HCT116 (cell line): ENCODE data around the gene RPE65. TPM values are rescaled to one million over a fixed set of nuclear protein-coding genes. Genes with fewer than 3 reads are reported as not detected.

Source experiments
- ATAC-seq: fragments of 200-7000 bp; cut with Tn5 transposase; 2 replicates; pipeline ENCODE4 v1.9.1; 2020; ENCODE audit warnings: mild to moderate bottlenecking, moderate library complexity
- BruUV-seq: library from RNA; stranded (reverse); fragments of 400-500 nt; replicated peaks from 2 replicates; lab custom pipeline; 2021; lab: Mats Ljungman, UMichigan
- CTCF ChIA-PET: fragments of 300-600 bp; sonication (Branson Sonifier 250); formaldehyde crosslinking; loops from one replicate; lab custom pipeline; 2021; ENCODE audit warnings: antibody characterized with exemption; lab: Charles Lee
- POLR2A ChIA-PET: fragments of 300-600, 350-600 bp; sonication (Branson Sonifier 250); formaldehyde crosslinking; loops from one replicate; lab custom pipeline; 2021; ENCODE audit warnings: antibody characterized with exemption; lab: Charles Lee
- RAD21 ChIA-PET, 2 experiments: fragments of 300-600 bp; sonication (Branson Sonifier 250); formaldehyde crosslinking; loops; one replicate each; lab custom pipeline; 2023; ENCODE audit warnings: low total read pairs in 2 of 2; ENCODE audit not compliant: uncharacterized antibody in 2 of 2, unreplicated experiment in 2 of 2, low non-redundant PET in 1 of 2; lab: Charles Lee
- DNase-seq: peaks from one replicate; pipeline ENCODE4 v3.0.0-alpha.2; 2010; ENCODE audit warnings: low read depth, low spot score
- H2AFZ ChIP-seq: fragments of 200-600 bp; shearing (Covaris generic), sonication (generic); 2 replicates; pipeline ENCODE4 v1.6.1; 2017; ENCODE audit warnings: low read depth, mixed run types, mixed read lengths, antibody characterized with exemption, low read length; ENCODE audit not compliant: poor library complexity, severe bottlenecking
- H3K27ac ChIP-seq: 2 replicates; pipeline ENCODE4 v1.5.1; 2012; ENCODE audit warnings: low read depth, low read length
- H3K27me3 ChIP-seq: fragments of 200-600 bp; sonication (generic); 2 replicates; pipeline ENCODE4 v1.6.1; 2016; ENCODE audit warnings: mixed run types, low read length, mixed read lengths; ENCODE audit not compliant: insufficient read depth
- H3K36me3 ChIP-seq, 2 experiments: fragments of 200-500 bp in 1 of 2; fragments of 200-600 bp in 1 of 2; sonication (Bioruptor generic) in 1 of 2; sonication (generic) in 1 of 2; 2 replicates each; pipeline versions ENCODE4 v1.5.1 to v1.6.1; 2014 to 2016; ENCODE audit warnings: low read length in 2 of 2, inconsistent platforms in 1 of 2, mixed read lengths in 1 of 2, mixed run types in 1 of 2; ENCODE audit not compliant: insufficient read depth in 2 of 2, control insufficient read depth in 1 of 2
- H3K4me1 ChIP-seq, 2 experiments: fragments of 200-600 bp in 1 of 2; sonication (generic) in 1 of 2; 2 replicates each; pipeline versions ENCODE4 v1.5.1 to v1.6.1; 2012 to 2017; ENCODE audit warnings: low read length in 2 of 2, inconsistent platforms in 1 of 2, mild to moderate bottlenecking in 1 of 2, mixed read lengths in 1 of 2, mixed run types in 1 of 2, moderate library complexity in 1 of 2; ENCODE audit not compliant: insufficient read depth in 2 of 2, control insufficient read depth in 1 of 2
- H3K4me2 ChIP-seq: fragments of 200-600 bp; sonication (generic); 2 replicates; pipeline ENCODE4 v1.6.1; 2017; ENCODE audit warnings: mixed run types, low read length, mixed read lengths
- H3K4me3 ChIP-seq, 2 experiments: fragments of 200-600 bp in 1 of 2; sonication (generic) in 1 of 2; replicated peaks in 1 of 2; 2 replicates each; pipeline ENCODE4 v1.5.1; 2011 to 2016; ENCODE audit warnings: low read length in 2 of 2, control low read depth in 1 of 2, low read depth in 1 of 2, mild to moderate bottlenecking in 1 of 2, mixed read lengths in 1 of 2, mixed run types in 1 of 2
- H3K79me2 ChIP-seq: fragments of 200-600 bp; sonication (generic); 2 replicates; pipeline ENCODE4 v1.6.1; 2017; ENCODE audit warnings: mild to moderate bottlenecking, mixed run types, low read length, moderate library complexity, mixed read lengths; ENCODE audit not compliant: insufficient read depth
- H3K9ac ChIP-seq: fragments of 200-600 bp; sonication (generic); 2 replicates; pipeline ENCODE4 v1.6.1; 2016; ENCODE audit warnings: low read length, mixed read lengths
- H3K9me2 ChIP-seq: fragments of 200-600 bp; sonication (generic), shearing (Covaris generic); 2 replicates; pipeline ENCODE4 v1.6.1; 2017; ENCODE audit warnings: mixed run types, mild to moderate bottlenecking, moderate library complexity; ENCODE audit not compliant: insufficient read depth
- H3K9me3 ChIP-seq, 2 experiments: fragments of 200-500 bp in 1 of 2; fragments of 200-600 bp in 1 of 2; sonication (Bioruptor generic) in 1 of 2; sonication (generic) in 1 of 2; 2 replicates each; pipeline ENCODE4 v1.6.1; 2014 to 2017; ENCODE audit warnings: low read length in 2 of 2, mixed read lengths in 2 of 2, inconsistent platforms in 1 of 2, low read depth in 1 of 2, mild to moderate bottlenecking in 1 of 2, mixed run types in 1 of 2, moderate library complexity in 1 of 2; ENCODE audit not compliant: control insufficient read depth in 1 of 2, insufficient read depth in 1 of 2
- H4K20me1 ChIP-seq: fragments of 200-600 bp; sonication (generic), shearing (Covaris generic); 2 replicates; pipeline ENCODE4 v1.6.1; 2017; ENCODE audit warnings: mixed run types, mild to moderate bottlenecking, moderate library complexity; ENCODE audit not compliant: insufficient read depth
- CBX3 ChIP-seq: IDR thresholded peaks from 2 replicates; pipeline ENCODE4 v1.6.1; 2012; ENCODE audit warnings: low read depth
- CTCF ChIP-seq, 3 experiments: fragments of 200-600 bp in 1 of 3; sonication (generic) in 1 of 3; IDR thresholded peaks in 2 of 3; conservative IDR thresholded peaks in 1 of 3; 2 replicates each; pipeline ENCODE4 v1.5.1; 2012 to 2017; ENCODE audit warnings: low read depth in 2 of 3, low read length in 2 of 3, antibody characterized with exemption in 1 of 3, borderline replicate concordance in 1 of 3, control low read depth in 1 of 3, mild to moderate bottlenecking in 1 of 3, mixed read lengths in 1 of 3, mixed run types in 1 of 3, moderate library complexity in 1 of 3; ENCODE audit not compliant: insufficient read depth in 1 of 3
- FOSL1 ChIP-seq: IDR thresholded peaks from 2 replicates; pipeline ENCODE4 v1.6.1; 2012; ENCODE audit warnings: low read depth
- JUND ChIP-seq: IDR thresholded peaks from 2 replicates; pipeline ENCODE4 v1.6.1; 2012
- POLR2A ChIP-seq: IDR thresholded peaks from 2 replicates; pipeline ENCODE4 v1.7.0; 2011; ENCODE audit warnings: borderline replicate concordance; ENCODE audit not compliant: insufficient read depth, insufficient read length; ENCODE audit errors: extremely low read depth
- POLR2AphosphoS5 ChIP-seq: IDR thresholded peaks from 2 replicates; pipeline ENCODE4 v1.6.1; 2011; ENCODE audit warnings: mild to moderate bottlenecking, low read depth, low read length, moderate library complexity
- SP1 ChIP-seq: IDR thresholded peaks from 2 replicates; pipeline ENCODE4 v1.6.1; 2012; ENCODE audit warnings: low read depth
- ZBTB33 ChIP-seq: IDR thresholded peaks from 2 replicates; pipeline ENCODE4 v1.6.1; 2011; ENCODE audit warnings: mild to moderate bottlenecking, low read length, moderate library complexity; ENCODE audit not compliant: insufficient replicate concordance; ENCODE audit errors: extremely low read depth
- intact Hi-C: fragments of 100-400 bp; cut with micrococcal nuclease; formaldehyde crosslinking; loops from 2 replicates; pipeline ENCODE4 v1.10.0; 2022
- total RNA-seq: library from RNA; stranded (reverse); gene quantifications from one replicate; pipeline ENCODE4 v1.2.1, GENCODE V29; 2021; ENCODE audit not compliant: unreplicated experiment

The RPE65 gene
- total RNA-seq, 1 experiment from 2014 or later: not detected

GRCh38 chr1:68442006-68442405 lies 7.7 kb downstream of the RPE65 start:
- H3K36me3 ChIP-seq: peaks cover 9 to 42% of the 10 kb centered on the region in 2 experiments; a peak in 3 of 4 replicates
- TF ChIP-seq CBX3 (no peak), FOSL1 (no peak), POLR2A (no peak), SP1 (no peak), ZBTB33 (no peak), JUND (no peak), POLR2AphosphoS5 (no peak), CTCF (IDR thresholded peaks at IDR 0.05 in 2 of 3, conservative IDR thresholded peaks at IDR 0.05 in 1 of 3; ENCODE audit: borderline replicate concordance in 1 of 3, insufficient read depth in 1 of 3, low read depth in 2 of 3, low read length in 2 of 3) (0 out of 6 replicates have a peak, but pooled peaks of 2 of the 3 experiments have one; percentile 4 to 14)
- TF ChIP-seq, all 23 proteins: peak for 1
- H3K4me3 ChIP-seq: no peak overlapping the region
- H3K4me2 ChIP-seq: no peak overlapping the region
- no peaks in the 10 kb centered on the region for H3K9me3 ChIP-seq
- H3K9me2 ChIP-seq: no peaks in the 10 kb centered on the region
- H3K27ac ChIP-seq: no peak overlapping the region
- DNase-seq (no peak), ATAC-seq (peak; percentile 42; the same call in 1 of the 2 replicates)
- ChIA-PET CTCF (interaction anchor here (1.1 to 2.8 kb wide), 4 partner anchors 9 to 918 kb away, joined by 3 to 15 read pairs (median 6); no protein-coding TSS in a partner anchor), POLR2A (interaction anchor here (1.5 kb wide), 1 partner anchor 322 kb away, joined by 5 read pairs; no protein-coding TSS in a partner anchor), RAD21 (interaction anchor here in 1 of 2 experiments (1.8 kb wide), 1 partner anchor 322 kb away, joined by 4 read pairs; no protein-coding TSS in a partner anchor)
- no peak overlapping the region for H3K9ac ChIP-seq
- H2AFZ ChIP-seq: no peak overlapping the region
- peaks cover 2 to 12% of the 10 kb centered on the region in 2 experiments; a peak in 2 of 4 replicates for H3K4me1 ChIP-seq
- BruUV-seq: no TSS peak
- peaks cover 7% of the 10 kb centered on the region for H3K79me2 ChIP-seq
- no peaks in the 10 kb centered on the region for H3K27me3 ChIP-seq
- peaks cover 4% of the 10 kb centered on the region; the same call in 1 of the 2 replicates for H4K20me1 ChIP-seq
- intact Hi-C loops: loop anchor here (2.0 to 10.0 kb wide), 2 partner anchors 321 to 587 kb away; no protein-coding TSS in a partner anchor
